H1 (cell line): ENCODE measurements around the gene PTH2R. TPM values are rescaled to one million over a fixed set of nuclear protein-coding genes. Genes with fewer than 3 reads are reported as not detected.

Source experiments
- CTCF ChIA-PET: fragments of 300-600 bp; sonication (Branson Sonifier 250); formaldehyde crosslinking; loops from one replicate; lab custom pipeline; 2021; ENCODE audit not compliant: partially characterized antibody; lab: Charles Lee
- POLR2A ChIA-PET: fragments of 300-600 bp; sonication (Branson Sonifier 250); formaldehyde crosslinking; loops from one replicate; lab custom pipeline; 2021; ENCODE audit warnings: inconsistent platforms; ENCODE audit not compliant: partially characterized antibody; lab: Charles Lee
- DNase-seq, 2 experiments: peaks; one replicate each; pipeline versions ENCODE4 v3.0.0 to v3.0.0-alpha.2; 2010 to 2022; ENCODE audit warnings: low spot score in 2 of 2, low read depth in 1 of 2, mixed read lengths in 1 of 2
- FAIRE-seq: peaks from 2 replicates; lab custom pipeline; 2011; peaks lifted over from hg19 to GRCh38; lab: Jason Lieb, UNC
- H2AFZ ChIP-seq: 2 replicates; pipeline ENCODE4 v1.8.1; 2012; ENCODE audit warnings: low read length, inconsistent platforms
- H2AK5ac ChIP-seq: 2 replicates; pipeline ENCODE4 v1.6.1; 2013; ENCODE audit warnings: low read depth, low read length
- H2BK120ac ChIP-seq: replicated peaks from 2 replicates; pipeline ENCODE3; 2013; ENCODE audit warnings: low read depth, low read length, inconsistent platforms
- H2BK12ac ChIP-seq: 2 replicates; pipeline ENCODE4 v1.6.1; 2013; ENCODE audit warnings: low read depth, low read length
- H2BK15ac ChIP-seq: 2 replicates; pipeline ENCODE4 v1.6.1; 2013; ENCODE audit warnings: low read length
- H2BK20ac ChIP-seq: 2 replicates; pipeline ENCODE4 v1.6.1; 2013; ENCODE audit warnings: low read length
- H2BK5ac ChIP-seq: 2 replicates; pipeline ENCODE4 v1.6.1; 2013; ENCODE audit warnings: low read depth, low read length
- H3K14ac ChIP-seq: 2 replicates; pipeline ENCODE4 v1.6.1; 2013; ENCODE audit warnings: inconsistent platforms; ENCODE audit not compliant: insufficient read length
- H3K18ac ChIP-seq: 2 replicates; pipeline ENCODE4 v1.6.1; 2013; ENCODE audit warnings: low read length; ENCODE audit errors: extremely low read depth
- H3K23ac ChIP-seq: 2 replicates; pipeline ENCODE4 v1.6.1; 2013; ENCODE audit warnings: inconsistent platforms; ENCODE audit not compliant: insufficient read length
- H3K23me2 ChIP-seq: 2 replicates; pipeline ENCODE4 v1.6.1; 2013; ENCODE audit warnings: low read depth, low read length
- H3K27ac ChIP-seq: 2 replicates; pipeline ENCODE4 v1.6.1; 2011; ENCODE audit warnings: low read depth, low read length, inconsistent platforms
- H3K27me3 ChIP-seq, 4 experiments: replicated peaks in 1 of 4; 1 replicate in 1 of 4; 2 replicates in 3 of 4; pipeline versions ENCODE4 v1.6.1 to v1.8.1; 2011 to 2013; ENCODE audit warnings: low read length in 3 of 4, mild to moderate bottlenecking in 3 of 4, inconsistent platforms in 2 of 4, mixed read lengths in 2 of 4, moderate library complexity in 1 of 4; ENCODE audit not compliant: control insufficient read depth in 3 of 4, insufficient read depth in 3 of 4; ENCODE audit errors: extremely low read depth in 1 of 4
- H3K36me3 ChIP-seq, 4 experiments: 2 replicates each; pipeline versions ENCODE4 v1.6.1 to v1.8.1; 2011 to 2013; ENCODE audit warnings: mild to moderate bottlenecking in 4 of 4, low read length in 3 of 4, moderate library complexity in 2 of 4, control low read depth in 1 of 4, inconsistent platforms in 1 of 4; ENCODE audit not compliant: insufficient read depth in 4 of 4, control insufficient read depth in 2 of 4
- H3K4ac ChIP-seq: replicated peaks from 2 replicates; pipeline ENCODE3; 2013; ENCODE audit warnings: low read length, low read depth, mixed read lengths, inconsistent platforms; ENCODE audit not compliant: insufficient read length
- H3K4me1 ChIP-seq, 4 experiments: replicated peaks in 1 of 4; 1 replicate in 1 of 4; 2 replicates in 3 of 4; pipeline versions ENCODE4 v1.6.1 to v1.8.1; 2011 to 2013; ENCODE audit warnings: low read length in 3 of 4, inconsistent platforms in 2 of 4, mixed read lengths in 1 of 4; ENCODE audit not compliant: insufficient read depth in 4 of 4, control insufficient read depth in 3 of 4
- H3K4me2 ChIP-seq, 2 experiments: 2 replicates each; pipeline versions ENCODE4 v1.6.1 to v1.8.1; 2011 to 2013; ENCODE audit warnings: low read depth in 2 of 2, low read length in 2 of 2, control low read depth in 1 of 2, inconsistent platforms in 1 of 2, mild to moderate bottlenecking in 1 of 2; ENCODE audit not compliant: insufficient read depth in 1 of 2
- H3K4me3 ChIP-seq, 4 experiments: fragments of 200-600, 300-600 bp in 1 of 4; sonication (generic), shearing (Covaris generic), sonication (Bioruptor Twin) in 1 of 4; 2 replicates each; pipeline versions ENCODE4 v1.5.1 to v1.8.1; 2011 to 2016; ENCODE audit warnings: low read length in 4 of 4, low read depth in 3 of 4, control low read depth in 2 of 4, inconsistent platforms in 2 of 4, mild to moderate bottlenecking in 2 of 4, mixed read lengths in 1 of 4, moderate library complexity in 1 of 4; ENCODE audit not compliant: insufficient read depth in 2 of 4; ENCODE audit errors: extremely low read depth in 1 of 4
- H3K56ac ChIP-seq: replicated peaks from 2 replicates; pipeline ENCODE3; 2013; ENCODE audit warnings: low read depth, mild to moderate bottlenecking, mixed read lengths, low read length, inconsistent platforms; ENCODE audit not compliant: insufficient read length
- H3K79me1 ChIP-seq: 2 replicates; pipeline ENCODE4 v1.6.1; 2013; ENCODE audit warnings: low read depth, low read length, control low read depth
- H3K79me2 ChIP-seq, 2 experiments: 2 replicates each; pipeline versions ENCODE4 v1.6.1 to v1.8.1; 2012 to 2013; ENCODE audit warnings: low read length in 2 of 2, mild to moderate bottlenecking in 2 of 2, inconsistent platforms in 1 of 2; ENCODE audit not compliant: insufficient read depth in 2 of 2, control insufficient read depth in 1 of 2
- H3K9ac ChIP-seq, 4 experiments: replicated peaks in 1 of 4; 1 replicate in 1 of 4; 2 replicates in 3 of 4; pipeline versions ENCODE4 v1.6.1 to v1.8.1; 2011 to 2013; ENCODE audit warnings: low read depth in 3 of 4, low read length in 3 of 4, control low read depth in 2 of 4, mild to moderate bottlenecking in 2 of 4, moderate library complexity in 2 of 4, inconsistent platforms in 1 of 4; ENCODE audit errors: extremely low read depth in 1 of 4
- H3K9me3 ChIP-seq, 2 experiments: 2 replicates each; pipeline versions ENCODE4 v1.6.1 to v1.8.1; 2012 to 2013; ENCODE audit warnings: mild to moderate bottlenecking in 2 of 2, moderate library complexity in 2 of 2, control low read depth in 1 of 2, inconsistent platforms in 1 of 2, low read depth in 1 of 2, low read length in 1 of 2, mixed read lengths in 1 of 2; ENCODE audit not compliant: insufficient read depth in 2 of 2
- H4K20me1 ChIP-seq, 2 experiments: replicated peaks in 1 of 2; 2 replicates each; pipeline versions ENCODE3 to v1.8.1; 2011 to 2013; ENCODE audit warnings: inconsistent platforms in 2 of 2, low read length in 2 of 2, mild to moderate bottlenecking in 1 of 2; ENCODE audit not compliant: insufficient read depth in 2 of 2, control insufficient read depth in 1 of 2
- H4K5ac ChIP-seq: 2 replicates; pipeline ENCODE4 v1.6.1; 2013; ENCODE audit warnings: low read length, low read depth, mixed read lengths, inconsistent platforms; ENCODE audit not compliant: insufficient read length
- H4K8ac ChIP-seq: 2 replicates; pipeline ENCODE4 v1.8.0; 2013; ENCODE audit warnings: mild to moderate bottlenecking, moderate library complexity, low read length, inconsistent platforms; ENCODE audit not compliant: insufficient read depth; ENCODE audit errors: extremely low read depth
- H4K91ac ChIP-seq: replicated peaks from 2 replicates; pipeline ENCODE3; 2013; ENCODE audit warnings: low read length, mixed read lengths, inconsistent platforms; ENCODE audit not compliant: insufficient read length
- BCL11A ChIP-seq, 2 experiments: IDR thresholded peaks; one replicate each; pipeline ENCODE4 v1.6.1; 2011; ENCODE audit warnings: low read depth in 2 of 2, low read length in 2 of 2, mild to moderate bottlenecking in 2 of 2
- CBX5 ChIP-seq: fragments of 300-800, 300-1000 bp; sonication (generic); IDR thresholded peaks from 2 replicates; pipeline ENCODE4 v1.7.1; 2016; ENCODE audit warnings: antibody characterized with exemption, low read length, low read depth
- HDAC6 ChIP-seq: IDR thresholded peaks from one replicate; pipeline ENCODE4 v1.7.1; 2012; ENCODE audit warnings: low read depth, mild to moderate bottlenecking, inconsistent platforms, low read length, moderate library complexity
- SIN3A ChIP-seq, 2 experiments: IDR thresholded peaks in 1 of 2; conservative IDR thresholded peaks in 1 of 2; 2 replicates each; pipeline ENCODE4 v1.6.1; 2011 to 2012; ENCODE audit warnings: low read length in 2 of 2, improper control_type of control experiment in 1 of 2, low read depth in 1 of 2, mild to moderate bottlenecking in 1 of 2
- SRF ChIP-seq: IDR thresholded peaks from 2 replicates; pipeline ENCODE4 v1.6.1; 2011; ENCODE audit warnings: mild to moderate bottlenecking, low read depth, low read length, moderate library complexity
- whole genome bisulfite sequencing, 2 experiments: shearing (Covaris generic) in 1 of 2; methylation state at CpG; one replicate each; pipeline versions ENCODE4 v1.1.6 to v1.1.7; 2013 to 2015; ENCODE audit warnings: low lambda C conversion rate in 2 of 2, mixed read lengths in 2 of 2, inconsistent platforms in 1 of 2, low coverage in 1 of 2, missing lambda C conversion rate in 1 of 2; ENCODE audit not compliant: insufficient replicate concordance in 2 of 2, insufficient coverage in 1 of 2, insufficient read length in 1 of 2; ENCODE audit errors: extremely low coverage in 1 of 2, missing lambda C conversion rate in 1 of 2; 5-methylcytosine and 5-hydroxymethylcytosine counted together
- polyA plus RNA-seq, 7 experiments: library from polyadenylated mRNA; depleted of rRNA in 3 of 7; stranded (reverse) in 5 of 7; unstranded in 2 of 7; fragments of >200 nt in 5 of 7; fragments of 200-250 nt in 2 of 7; gene quantifications; 1 replicate in 5 of 7; 2 replicates in 1 of 7; 4 replicates in 1 of 7; pipeline versions ENCODE4 v1.2.1 to v1.2.3, GENCODE V29; 2011 to 2013; ENCODE audit warnings: missing spikeins in 2 of 7, mixed read lengths in 2 of 7
- total RNA-seq: library from RNA; stranded (reverse); fragmentation: NEBNext Ultra II Directional; extraction: Animal tissue kit (Norgen Biotek cat#: 25700); gene quantifications from 2 replicates; pipeline ENCODE4 v1.2.1, GENCODE V29; 2021

Gene PTH2R
- total and polyA plus RNA-seq, 2 of the 8 experiments (the other 6 are each of a cell fraction or from before 2014, with no cell fraction given): 0.19 to 0.38 TPM

DNA sequence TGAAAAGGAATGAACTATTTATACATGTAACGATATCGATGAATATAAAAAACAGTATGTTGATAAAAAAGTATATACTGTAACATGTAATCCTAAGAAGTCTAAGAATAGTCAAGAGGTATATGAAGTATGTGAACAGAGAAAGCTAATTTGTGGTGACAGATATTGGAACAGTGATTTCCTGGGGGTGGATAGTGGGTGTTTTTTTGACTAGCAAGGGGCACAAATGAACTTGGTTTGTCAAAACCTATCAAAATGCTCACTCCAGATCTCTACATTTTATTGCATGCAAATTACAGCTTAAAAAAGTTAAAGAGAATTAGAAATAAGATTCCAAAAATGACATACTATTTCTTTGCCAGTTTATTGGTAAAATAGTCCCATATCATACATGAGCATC, 35.4 kb downstream of the PTH2R start:
- POLR2A ChIA-PET: interaction anchor here (0.6 kb wide), 1 partner anchor 890 kb away, joined by 4 read pairs; no protein-coding TSS in a partner anchor
- Histone ChIP-seq H2BK20ac (no peak overlapping the region), H2BK12ac (no peak overlapping the region)
- no peak for TF ChIP-seq HDAC6
- no peak for TF ChIP-seq SRF
- TF ChIP-seq BCL11A (IDR thresholded peaks at IDR 0.05; ENCODE audit: low read depth in 2 of 2, low read length in 2 of 2): no peak
- no peak for TF ChIP-seq CBX5
- no peak for TF ChIP-seq SIN3A (conservative IDR thresholded peaks at IDR 0.05 in 1 of 2, IDR thresholded peaks at IDR 0.05 in 1 of 2; ENCODE audit: low read depth in 1 of 2, low read length in 2 of 2)

More for the DNA sequence above, 35.4 kb downstream of the PTH2R start:
- no peaks in the 10 kb centered on the region for H3K27me3 ChIP-seq
- no peak overlapping the region for H3K4me3 ChIP-seq
- H3K4me1 ChIP-seq: no peaks in the 10 kb centered on the region
- FAIRE-seq (no peak), DNase-seq (no peak)
- H3K23ac ChIP-seq: no peak overlapping the region
- no peak overlapping the region for H4K5ac ChIP-seq
- CTCF ChIA-PET: interaction anchor here (1.6 kb wide), 1 partner anchor 35 kb away, joined by 4 read pairs; the partner anchor contains the start of gene PTH2R
- no peak overlapping the region for H2AFZ ChIP-seq
- no peaks in the 10 kb centered on the region for H3K36me3 ChIP-seq
- no peaks in the 10 kb centered on the region for H3K23me2 ChIP-seq
- no peak overlapping the region for H2BK5ac ChIP-seq
- H3K4me2 ChIP-seq: no peak overlapping the region
- no peak overlapping the region for H3K27ac ChIP-seq
- no peak overlapping the region for H2BK15ac ChIP-seq
- no peak overlapping the region for H3K18ac ChIP-seq
- H3K56ac ChIP-seq: no peak overlapping the region
- H4K20me1 ChIP-seq: no peaks in the 10 kb centered on the region
- no peak overlapping the region for H2AK5ac ChIP-seq
- no peak overlapping the region for H3K9ac ChIP-seq
- WGBS, 2 experiments: 94% methylated on average over 2 of the region's 2 CpGs; no CpG with 5 or more reads in 1 of the 2 experiments
- H3K4ac ChIP-seq: no peak overlapping the region
- H3K79me1 ChIP-seq: no peaks in the 10 kb centered on the region
- H4K91ac ChIP-seq: no peak overlapping the region
- no peak overlapping the region for H4K8ac ChIP-seq
- no peaks in the 10 kb centered on the region for H3K79me2 ChIP-seq
- H2BK120ac ChIP-seq: no peak overlapping the region
- H3K14ac ChIP-seq: no peak overlapping the region
- H3K9me3 ChIP-seq: no peaks in the 10 kb centered on the region
